ENCODE data around the gene TJP1. TPM values are rescaled to one million over a fixed set of nuclear protein-coding genes. Genes with fewer than 3 reads are reported as not detected.
"Not testable (repeated sequence)": the region's sequence is repeated elsewhere in the genome, so short reads cannot be mapped to it uniquely, and the experiment has no call there.

The TJP1 gene
- polyA plus RNA-seq, 1 experiment: 99.6 TPM

DNA sequence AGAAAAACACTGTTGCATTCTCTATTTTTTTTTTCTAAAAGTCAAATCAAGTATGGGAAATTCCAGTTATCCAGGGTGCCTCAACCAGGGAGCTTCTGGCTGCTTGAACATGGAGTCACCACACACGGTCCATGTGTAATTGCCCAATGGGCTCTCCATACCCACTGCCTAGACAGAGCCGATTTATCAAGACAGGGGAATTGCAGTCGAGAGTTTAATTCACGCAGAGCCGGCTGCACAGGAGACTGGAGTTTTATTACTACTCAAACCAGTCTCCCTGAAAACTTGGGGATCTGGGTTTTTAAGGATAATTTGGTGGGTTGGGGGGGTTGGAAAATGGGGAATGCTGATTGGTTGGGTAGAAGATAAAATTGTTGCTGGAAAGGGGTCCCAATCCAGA lies 149.8 kb downstream of the TJP1 start:
- no peak overlapping the region for H3K4me3 ChIP-seq (ENCODE audit: low read depth, low read length)
- CTCF ChIA-PET: no interaction called here
- H3K27ac ChIP-seq (ENCODE audit: low read depth, low read length): no peak overlapping the region
- no peaks in the 10 kb centered on the region; the same call in 1 of the 2 replicates for H3K9me3 ChIP-seq (ENCODE audit: control insufficient read depth, insufficient read depth, low read length)
- TF ChIP-seq, protein P1, sequence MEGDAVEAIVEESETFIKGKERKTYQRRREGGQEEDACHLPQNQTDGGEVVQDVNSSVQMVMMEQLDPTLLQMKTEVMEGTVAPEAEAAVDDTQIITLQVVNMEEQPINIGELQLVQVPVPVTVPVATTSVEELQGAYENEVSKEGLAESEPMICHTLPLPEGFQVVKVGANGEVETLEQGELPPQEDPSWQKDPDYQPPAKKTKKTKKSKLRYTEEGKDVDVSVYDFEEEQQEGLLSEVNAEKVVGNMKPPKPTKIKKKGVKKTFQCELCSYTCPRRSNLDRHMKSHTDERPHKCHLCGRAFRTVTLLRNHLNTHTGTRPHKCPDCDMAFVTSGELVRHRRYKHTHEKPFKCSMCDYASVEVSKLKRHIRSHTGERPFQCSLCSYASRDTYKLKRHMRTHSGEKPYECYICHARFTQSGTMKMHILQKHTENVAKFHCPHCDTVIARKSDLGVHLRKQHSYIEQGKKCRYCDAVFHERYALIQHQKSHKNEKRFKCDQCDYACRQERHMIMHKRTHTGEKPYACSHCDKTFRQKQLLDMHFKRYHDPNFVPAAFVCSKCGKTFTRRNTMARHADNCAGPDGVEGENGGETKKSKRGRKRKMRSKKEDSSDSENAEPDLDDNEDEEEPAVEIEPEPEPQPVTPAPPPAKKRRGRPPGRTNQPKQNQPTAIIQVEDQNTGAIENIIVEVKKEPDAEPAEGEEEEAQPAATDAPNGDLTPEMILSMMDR (IDR thresholded peaks at IDR 0.05; ENCODE audit: low read depth, low read length): no peak
- no peak for DNase-seq (ENCODE audit: low read depth, low spot score)
- H3K27me3 ChIP-seq (ENCODE audit: control insufficient read depth, insufficient read depth, low read length): no peaks in the 10 kb centered on the region
- POLR2A ChIA-PET: no interaction called here

DNA sequence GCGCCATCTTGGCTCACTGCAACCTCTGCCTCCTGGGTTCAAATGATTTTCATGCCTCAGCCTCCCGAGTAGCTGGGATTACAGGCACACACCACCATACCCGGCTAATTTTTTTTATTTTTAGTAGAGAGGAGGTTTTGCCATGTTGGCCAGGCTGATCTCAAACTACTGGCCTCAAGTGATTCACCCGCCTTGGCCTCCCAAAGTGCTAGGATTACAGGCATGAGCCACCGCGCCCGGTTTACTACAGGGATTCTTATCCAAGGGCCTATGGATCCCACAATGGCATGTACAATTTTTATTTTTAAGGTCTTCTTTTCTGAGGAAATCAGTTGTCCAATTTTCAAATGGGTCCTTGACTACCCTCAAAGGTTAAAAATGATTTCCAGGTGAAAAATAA lies 150.2 kb downstream of the TJP1 start:
- H3K4me3 ChIP-seq (ENCODE audit: low read depth, low read length); H3K27ac ChIP-seq (ENCODE audit: low read depth, low read length); H3K27me3 ChIP-seq (ENCODE audit: control insufficient read depth, insufficient read depth, low read length); H3K9me3 ChIP-seq (ENCODE audit: control insufficient read depth, insufficient read depth, low read length); POLR2A ChIA-PET; DNase-seq (ENCODE audit: low read depth, low spot score): not testable (repeated sequence)
- CTCF ChIA-PET: interaction anchor here (0.7 to 4.1 kb wide), 2 partner anchors 161 to 403 kb away, joined by 3 to 33 read pairs; no protein-coding TSS in a partner anchor

DNA sequence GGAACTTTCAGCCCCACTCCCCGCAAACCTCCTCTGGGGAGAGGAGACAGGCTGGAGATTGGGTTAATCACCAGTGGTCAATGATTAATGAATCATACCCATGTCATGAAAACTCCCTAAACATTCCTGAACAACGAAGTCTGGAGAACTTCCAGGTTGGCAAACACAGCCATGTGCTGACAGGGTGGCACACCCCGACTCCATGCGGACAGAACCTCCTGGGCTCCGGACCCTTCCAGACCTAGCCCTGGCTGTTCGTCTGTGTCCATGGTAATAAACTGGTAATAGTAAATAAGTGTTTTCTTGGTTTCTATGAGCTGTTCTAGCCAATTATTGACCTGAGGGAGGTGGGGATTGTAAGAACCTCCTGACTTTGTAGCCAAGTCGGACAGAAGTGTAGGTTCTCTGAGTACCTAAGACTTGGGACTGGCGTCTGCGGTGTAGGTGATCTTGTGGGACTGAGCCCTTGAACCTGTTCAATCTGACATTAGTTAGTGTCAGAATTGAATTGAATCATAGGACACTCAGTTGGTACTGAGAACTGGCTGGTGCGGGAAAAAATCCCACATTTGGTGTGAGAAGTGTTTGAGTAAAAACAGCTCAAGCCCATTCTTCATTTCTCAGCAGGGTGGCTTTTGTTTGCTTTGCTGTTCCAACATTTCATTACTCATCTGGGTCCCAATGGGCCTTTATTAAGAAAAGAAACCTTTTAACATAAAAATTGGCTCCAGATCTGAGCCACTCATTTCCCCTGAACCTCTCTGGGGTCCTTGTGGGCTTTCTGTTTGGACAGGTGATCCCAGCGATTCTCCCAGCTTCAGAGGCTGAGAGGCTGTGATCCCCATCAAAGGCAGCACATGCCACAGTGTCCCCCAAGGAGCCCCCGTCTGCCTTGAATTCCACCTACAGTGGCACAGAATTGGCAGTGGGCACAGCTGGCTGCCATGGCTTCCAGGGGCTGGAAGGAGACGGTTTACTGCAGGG lies 151.0 kb downstream of the TJP1 start:
- ChIA-PET POLR2A (no interaction called here), CTCF (interaction anchor here (0.7 to 4.1 kb wide), 2 partner anchors 160 to 404 kb away, joined by 3 to 33 read pairs; no protein-coding TSS in a partner anchor)
- Histone ChIP-seq H3K27ac (ENCODE audit: low read depth, low read length) (no peak overlapping the region), H3K4me3 (ENCODE audit: low read depth, low read length) (no peak overlapping the region), H3K9me3 (ENCODE audit: control insufficient read depth, insufficient read depth, low read length) (no peaks in the 10 kb centered on the region; the same call in 1 of the 2 replicates), H3K27me3 (ENCODE audit: control insufficient read depth, insufficient read depth, low read length) (no peaks in the 10 kb centered on the region)
- no peak for DNase-seq (ENCODE audit: low read depth, low spot score)
- TF ChIP-seq, protein P1 (IDR thresholded peaks at IDR 0.05; ENCODE audit: low read depth, low read length): no peak

DNA sequence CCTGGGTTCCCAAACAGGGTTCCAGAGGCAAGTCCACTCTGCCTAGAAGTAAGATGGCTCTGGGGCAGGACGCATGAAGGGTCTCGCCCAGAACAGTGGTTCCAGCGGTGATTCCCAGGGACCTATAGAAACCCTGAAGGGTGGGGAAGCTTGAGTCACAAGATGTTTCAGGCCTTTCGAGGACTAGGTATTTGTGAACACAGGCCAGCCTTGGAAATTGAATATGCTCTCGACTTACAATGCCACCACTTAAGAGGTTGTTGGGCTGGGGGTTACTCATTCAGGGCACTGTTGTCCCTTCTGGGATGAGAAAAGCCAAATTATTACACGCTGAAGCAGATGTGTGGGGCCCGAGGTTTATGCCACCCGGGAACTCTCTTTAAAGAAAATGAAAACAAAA lies 152.0 kb downstream of the TJP1 start:
- Histone ChIP-seq H3K27ac (ENCODE audit: low read depth, low read length) (no peak overlapping the region), H3K4me3 (ENCODE audit: low read depth, low read length) (no peak overlapping the region), H3K27me3 (ENCODE audit: control insufficient read depth, insufficient read depth, low read length) (no peaks in the 10 kb centered on the region), H3K9me3 (ENCODE audit: control insufficient read depth, insufficient read depth, low read length) (no peaks in the 10 kb centered on the region)
- TF ChIP-seq, protein P1 (IDR thresholded peaks at IDR 0.05; ENCODE audit: low read depth, low read length): no peak
- ChIA-PET CTCF (interaction anchor here (0.7 to 4.1 kb wide), 2 partner anchors 392 to 405 kb away, joined by 3 to 33 read pairs; no protein-coding TSS in a partner anchor), POLR2A (no interaction called here)
- no peak for DNase-seq (ENCODE audit: low read depth, low spot score)

DNA sequence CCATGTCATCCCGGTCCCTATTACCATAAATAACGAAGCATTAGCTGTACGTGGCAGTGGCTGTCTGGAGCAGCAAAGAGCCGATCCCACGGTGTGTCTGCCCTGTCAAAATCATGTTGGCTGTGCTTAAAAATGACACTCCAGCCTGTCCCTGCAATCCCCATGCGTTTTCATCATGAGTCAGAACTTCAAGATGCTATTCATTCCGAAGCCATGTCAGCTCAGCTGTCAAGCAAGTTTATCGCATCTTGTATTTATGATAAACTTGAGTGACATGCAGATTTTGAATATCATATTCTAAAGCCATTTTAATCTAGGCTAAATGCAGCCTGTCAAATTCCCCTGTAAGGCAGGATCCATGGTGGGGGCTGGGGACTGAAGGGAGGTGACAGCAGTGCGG lies 152.4 kb downstream of the TJP1 start:
- H3K27me3 ChIP-seq (ENCODE audit: control insufficient read depth, insufficient read depth, low read length): no peaks in the 10 kb centered on the region
- CTCF ChIA-PET: interaction anchor here (0.7 to 4.1 kb wide), 2 partner anchors 391 to 405 kb away, joined by 3 to 33 read pairs; no protein-coding TSS in a partner anchor
- TF ChIP-seq, protein P1 (IDR thresholded peaks at IDR 0.05; ENCODE audit: low read depth, low read length): no peak
- DNase-seq (ENCODE audit: low read depth, low spot score): no peak
- POLR2A ChIA-PET: no interaction called here
- no peak overlapping the region for H3K27ac ChIP-seq (ENCODE audit: low read depth, low read length)
- H3K4me3 ChIP-seq (ENCODE audit: low read depth, low read length): no peak overlapping the region
- H3K9me3 ChIP-seq (ENCODE audit: control insufficient read depth, insufficient read depth, low read length): no peaks in the 10 kb centered on the region
